ENCODE measurements around the gene RTN4R.
"Not testable (repeated sequence)": the region's sequence is repeated elsewhere in the genome, so short reads cannot be mapped to it uniquely, and the experiment has no call there.

Gene RTN4R

DNA sequence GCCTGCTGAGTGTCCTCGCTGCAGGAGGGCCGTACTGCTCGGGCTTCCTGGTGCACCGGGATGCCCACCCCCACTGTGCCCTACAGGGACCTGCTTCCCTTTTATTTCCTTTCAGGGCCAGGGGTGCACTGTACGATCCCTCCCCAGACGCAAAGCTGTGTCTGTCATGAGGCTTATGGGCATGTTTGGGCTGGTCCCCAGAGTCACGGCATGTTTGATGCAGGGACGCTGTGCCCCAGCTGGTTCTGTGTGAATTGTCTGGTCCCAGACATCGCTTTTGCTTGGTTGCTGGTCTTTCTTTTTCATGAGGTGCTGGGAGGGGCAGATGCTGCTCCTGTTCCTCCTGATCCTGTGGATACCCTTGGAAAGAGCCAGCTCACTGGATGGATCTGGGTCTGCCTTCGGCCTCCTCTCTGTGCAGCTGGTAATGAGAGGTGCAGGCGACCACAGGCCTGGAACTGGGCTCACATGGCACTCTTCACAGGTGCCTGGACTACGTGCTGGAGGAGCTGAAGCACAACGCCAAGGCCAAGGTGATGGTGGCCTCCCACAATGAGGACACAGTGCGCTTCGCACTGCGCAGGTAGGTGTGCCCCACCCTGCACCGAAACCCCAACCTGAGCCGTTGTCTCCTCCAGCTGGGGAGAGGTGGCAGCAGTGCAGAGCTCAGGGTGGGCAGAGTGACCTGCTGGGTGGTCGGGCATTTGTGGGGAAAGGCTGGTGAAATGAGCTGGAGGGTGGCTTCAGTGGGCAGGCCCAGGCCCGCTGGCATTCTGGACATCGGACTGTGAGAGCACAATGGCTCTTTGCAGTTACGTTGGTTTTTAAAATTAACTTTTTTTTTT is 40.9 kb upstream of the RTN4R start:
- H3K36me3 Mint-ChIP-seq (ENCODE audit: low read depth); H3K9me3 Mint-ChIP-seq; H3K4me3 Mint-ChIP-seq; H3K4me1 Mint-ChIP-seq (ENCODE audit: low read depth); H3K27me3 Mint-ChIP-seq (ENCODE audit: low read depth); H3K27ac Mint-ChIP-seq: not testable (repeated sequence)

DNA sequence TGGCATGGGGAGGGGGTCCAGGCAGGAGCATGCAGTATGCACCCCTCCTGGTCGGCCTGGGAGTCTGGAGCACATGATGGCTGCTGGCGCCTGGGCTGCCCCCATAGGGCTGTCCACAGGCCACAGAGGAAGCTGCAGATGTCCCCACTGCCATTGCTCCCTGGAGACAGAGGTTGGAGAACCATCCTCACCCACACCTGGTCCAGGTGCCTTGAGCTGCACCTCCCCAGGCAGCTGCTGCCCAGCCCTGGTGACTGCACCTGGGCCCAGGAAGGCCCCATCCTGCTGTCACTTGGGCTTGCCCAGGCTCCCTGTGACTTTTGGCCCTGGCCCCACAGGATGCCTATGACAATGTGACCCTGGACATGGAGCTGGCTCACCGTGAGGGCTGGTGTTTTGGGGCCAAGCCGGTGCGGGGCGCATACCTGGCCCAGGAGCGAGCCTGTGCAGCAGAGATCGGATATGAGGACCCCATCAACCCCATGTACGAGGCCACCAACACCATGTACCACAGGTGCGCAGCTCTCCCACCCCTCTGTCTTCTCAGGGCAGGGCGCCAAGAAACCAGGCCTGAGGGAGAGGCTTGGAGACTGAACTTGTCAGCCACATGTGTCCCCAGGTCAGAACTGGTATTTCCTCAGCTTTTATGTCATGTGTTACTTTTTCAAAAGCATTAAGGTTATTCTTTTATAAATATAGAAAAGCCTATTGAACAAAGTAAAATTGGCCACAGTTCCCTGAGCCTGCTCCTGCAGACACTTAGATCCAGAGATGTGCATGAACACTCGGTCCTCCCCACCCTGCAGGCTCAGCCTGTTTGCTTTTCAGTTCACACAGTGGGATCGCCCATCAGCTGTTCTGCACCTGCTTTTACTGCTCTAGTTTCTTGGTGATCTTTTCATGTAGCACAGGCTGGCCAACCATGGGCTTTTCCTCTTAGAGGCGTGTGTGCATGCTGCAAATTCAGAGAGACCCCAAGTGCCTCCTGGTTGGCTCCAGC is 39.6 kb upstream of the RTN4R start:
- H3K27me3 Mint-ChIP-seq (ENCODE audit: low read depth); H3K4me1 Mint-ChIP-seq (ENCODE audit: low read depth); H3K36me3 Mint-ChIP-seq (ENCODE audit: low read depth); H3K27ac Mint-ChIP-seq; H3K4me3 Mint-ChIP-seq; H3K9me3 Mint-ChIP-seq: not testable (repeated sequence)

DNA sequence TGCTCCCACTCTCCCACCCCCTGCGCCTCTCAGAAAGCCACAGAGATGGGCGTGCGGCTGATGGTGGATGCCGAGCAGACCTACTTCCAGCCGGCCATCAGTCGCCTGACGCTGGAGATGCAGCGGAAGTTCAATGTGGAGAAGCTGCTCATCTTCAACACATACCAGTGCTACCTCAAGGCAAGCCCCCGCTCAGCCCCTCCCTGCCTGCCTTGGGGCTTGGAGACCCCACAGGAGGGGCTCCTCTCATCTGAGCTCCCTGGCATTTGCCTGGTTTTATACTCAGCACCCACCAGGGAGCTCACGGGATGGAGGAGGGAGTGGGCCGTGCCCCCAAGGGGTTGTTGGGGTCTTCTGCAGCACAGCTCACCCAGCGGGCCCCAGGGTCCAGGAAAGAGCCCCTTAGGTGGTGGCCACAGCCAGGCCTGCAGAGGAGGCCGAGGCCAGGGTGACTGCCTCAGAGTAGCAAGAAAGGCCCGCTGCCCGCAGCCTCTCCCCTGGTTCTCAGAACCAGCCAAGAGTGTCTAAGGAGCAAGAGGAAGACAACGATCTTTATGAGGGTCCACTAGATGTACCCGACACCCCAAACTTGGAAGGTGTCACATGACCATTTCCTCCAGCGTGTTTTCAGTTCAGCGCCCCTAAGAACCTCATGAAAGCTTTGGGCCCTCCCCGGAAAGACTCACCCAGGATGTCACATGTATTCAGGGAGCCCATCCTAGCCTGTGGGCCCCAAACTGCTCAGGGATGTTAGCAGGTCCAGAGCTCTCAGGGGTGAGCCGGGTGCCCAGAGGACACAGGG is 38.7 kb upstream of the RTN4R start:
- H3K27me3 Mint-ChIP-seq (ENCODE audit: low read depth); H3K4me1 Mint-ChIP-seq (ENCODE audit: low read depth); H3K27ac Mint-ChIP-seq; H3K36me3 Mint-ChIP-seq (ENCODE audit: low read depth); H3K4me3 Mint-ChIP-seq; H3K9me3 Mint-ChIP-seq: not testable (repeated sequence)

DNA sequence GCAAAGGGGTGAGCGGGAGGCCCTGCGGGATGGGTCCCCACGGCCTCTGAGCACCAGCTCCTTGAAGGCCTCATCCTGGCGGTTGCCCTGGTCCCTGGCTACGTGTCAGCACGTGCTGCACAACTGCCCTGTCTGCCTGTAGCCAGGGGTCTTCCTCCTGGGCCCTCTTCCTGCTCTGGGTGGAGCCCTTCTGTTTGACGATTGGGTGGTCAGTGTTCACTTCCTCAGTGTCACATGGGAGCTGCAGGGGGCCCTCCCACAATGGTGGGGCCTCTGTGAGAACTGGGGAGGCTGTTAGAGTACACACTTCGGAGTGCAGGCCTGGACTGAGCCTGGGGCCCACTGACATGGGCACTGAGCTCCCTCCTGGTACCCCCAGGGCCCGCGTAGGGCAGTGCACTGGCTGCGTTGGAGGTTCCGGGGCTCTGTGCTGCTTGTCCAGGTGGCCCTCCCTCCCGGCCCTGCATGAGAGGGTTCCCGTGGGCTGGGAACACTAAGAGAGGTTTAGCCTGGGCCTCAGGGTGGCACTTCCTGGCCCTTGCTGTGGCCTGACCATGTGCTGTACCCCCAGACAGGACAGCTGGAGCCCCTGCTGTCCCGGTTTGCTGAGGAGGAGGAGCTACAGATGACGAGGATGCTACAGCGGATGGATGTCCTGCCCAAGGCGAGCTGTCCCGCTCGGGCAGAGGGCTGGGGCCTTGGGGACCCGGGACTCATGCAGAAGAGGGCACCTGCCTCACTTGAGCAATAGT is 38.0 kb upstream of the RTN4R start:
- peaks cover 12% of the 10 kb centered on the region for H3K27me3 Mint-ChIP-seq (ENCODE audit: low read depth)
- H3K36me3 Mint-ChIP-seq (ENCODE audit: low read depth): no peaks in the 10 kb centered on the region
- H3K27ac Mint-ChIP-seq: no peak overlapping the region
- no peak overlapping the region for H3K4me3 Mint-ChIP-seq
- no peaks in the 10 kb centered on the region for H3K4me1 Mint-ChIP-seq (ENCODE audit: low read depth)
- no peaks in the 10 kb centered on the region for H3K9me3 Mint-ChIP-seq

DNA sequence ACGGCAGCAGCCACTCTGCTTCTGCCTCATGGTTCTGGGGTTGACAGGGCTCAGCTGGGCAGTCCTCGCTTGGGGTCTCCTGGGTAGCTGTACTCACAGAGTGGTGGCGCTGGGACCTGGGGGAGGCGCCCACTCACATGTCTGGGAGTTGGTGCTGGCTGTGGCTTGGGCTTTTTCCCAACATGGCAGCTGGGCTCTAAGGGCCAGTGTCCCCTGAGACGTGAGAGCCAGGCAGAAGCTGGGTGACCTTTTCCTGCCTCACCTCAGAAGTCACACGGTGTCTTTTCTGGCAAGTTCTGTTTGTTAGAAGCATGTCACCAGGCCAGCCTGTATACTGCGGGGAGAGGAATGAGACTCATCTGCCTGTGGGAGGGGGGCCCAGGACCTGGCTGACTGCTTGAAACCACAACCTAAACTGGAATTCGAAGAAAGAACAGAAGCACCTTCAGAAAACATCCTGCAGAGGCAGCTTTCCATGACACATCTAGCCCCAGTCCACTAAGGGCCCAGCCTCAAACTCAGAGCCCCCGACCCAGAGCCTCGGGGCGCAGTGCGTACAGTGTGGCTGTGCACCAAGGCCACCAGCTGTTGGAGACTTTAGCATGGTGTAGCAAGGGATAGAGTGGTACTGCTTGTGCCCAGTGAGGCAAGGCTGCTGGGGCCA is 37.2 kb upstream of the RTN4R start:
- not testable (repeated sequence) for H3K4me1 Mint-ChIP-seq (ENCODE audit: low read depth); H3K36me3 Mint-ChIP-seq (ENCODE audit: low read depth); H3K27ac Mint-ChIP-seq; H3K9me3 Mint-ChIP-seq; H3K4me3 Mint-ChIP-seq
- H3K27me3 Mint-ChIP-seq (ENCODE audit: low read depth): peaks cover 18% of the 10 kb centered on the region

DNA sequence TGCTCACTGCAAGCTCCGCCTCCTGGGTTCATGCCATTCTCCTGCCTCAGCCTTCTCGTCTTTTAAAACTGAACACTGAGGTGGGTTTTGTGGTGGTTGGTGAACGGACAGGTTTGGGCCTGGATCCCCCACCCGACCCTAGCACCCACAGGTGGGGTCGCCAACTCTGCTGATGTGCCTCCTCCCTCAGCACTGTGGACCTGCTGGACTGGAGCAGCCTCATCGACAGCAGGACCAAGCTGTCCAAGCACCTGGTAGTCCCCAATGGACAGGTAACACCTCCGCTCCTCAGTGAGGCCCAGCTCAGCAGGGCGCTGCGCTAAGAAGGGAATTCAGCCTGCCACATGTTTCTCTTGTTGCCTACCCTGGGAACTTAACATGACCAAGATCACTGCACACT is 36.5 kb upstream of the RTN4R start:
- Mint-ChIP-seq H3K4me3 (no peak overlapping the region), H3K9me3 (no peaks in the 10 kb centered on the region), H3K27me3 (ENCODE audit: low read depth) (peaks cover 18% of the 10 kb centered on the region), H3K27ac (no peak overlapping the region), H3K36me3 (ENCODE audit: low read depth) (no peaks in the 10 kb centered on the region), H3K4me1 (ENCODE audit: low read depth) (no peaks in the 10 kb centered on the region)

DNA sequence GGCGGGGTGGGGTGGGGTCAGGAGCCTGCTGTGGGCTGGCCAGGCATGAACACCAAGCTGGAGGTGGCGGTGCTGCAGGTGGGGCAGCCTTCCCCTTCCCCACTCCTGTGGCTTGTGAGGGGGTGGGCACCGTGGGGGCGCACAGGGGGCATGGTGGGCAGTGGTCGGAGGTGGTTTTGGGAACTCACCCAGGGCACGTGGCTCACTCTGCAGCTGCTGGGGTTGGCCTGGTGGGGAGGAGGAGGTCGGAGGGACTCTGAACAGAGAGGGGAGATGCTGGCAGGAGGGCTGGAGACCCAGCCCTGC is 35.1 kb upstream of the RTN4R start:
- H3K9me3 Mint-ChIP-seq; H3K36me3 Mint-ChIP-seq (ENCODE audit: low read depth); H3K4me3 Mint-ChIP-seq; H3K4me1 Mint-ChIP-seq (ENCODE audit: low read depth); H3K27ac Mint-ChIP-seq: not testable (repeated sequence)
- peaks cover 18% of the 10 kb centered on the region for H3K27me3 Mint-ChIP-seq (ENCODE audit: low read depth)

DNA sequence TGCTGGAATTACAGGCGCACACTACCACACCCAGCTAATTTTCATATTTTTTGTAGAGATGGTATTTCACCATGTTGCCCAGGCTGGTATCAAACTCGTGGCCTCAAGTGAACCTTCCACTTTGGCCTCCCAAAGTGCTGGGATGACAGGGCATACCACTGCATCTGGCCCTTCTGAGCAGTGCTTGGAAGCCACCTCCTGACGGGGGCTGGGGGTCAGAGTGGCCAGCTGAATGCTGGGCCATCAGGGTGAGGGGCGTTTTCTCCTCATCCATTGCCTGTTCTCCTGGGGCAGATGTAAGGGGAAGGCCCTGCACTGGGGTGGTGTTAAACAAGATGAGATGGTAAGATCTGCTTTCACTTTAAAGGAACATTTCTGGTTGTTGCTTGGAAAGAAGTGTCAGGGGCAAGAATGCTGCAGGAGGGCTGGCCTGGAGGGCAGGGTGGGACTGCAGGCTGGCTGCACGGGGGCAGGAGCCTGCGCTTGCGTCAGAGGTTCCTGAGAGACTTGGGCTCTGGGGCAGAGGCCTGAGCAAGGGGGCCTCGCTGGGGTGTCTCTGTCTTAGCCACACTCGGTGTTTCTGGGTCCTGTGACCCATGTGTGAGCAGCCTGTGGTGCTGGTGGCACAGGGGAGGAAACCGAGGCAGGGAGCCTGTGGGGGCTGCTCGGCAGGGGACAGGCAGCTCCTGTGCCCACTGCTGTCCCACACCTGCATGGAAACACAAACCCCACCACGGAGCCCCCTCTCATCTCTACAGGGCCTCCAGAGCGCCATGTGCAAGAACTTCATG is 34.5 kb upstream of the RTN4R start:
- Mint-ChIP-seq H3K4me1 (ENCODE audit: low read depth) (peaks cover 3% of the 10 kb centered on the region), H3K27ac (no peak overlapping the region), H3K27me3 (ENCODE audit: low read depth) (peaks cover 22% of the 10 kb centered on the region), H3K4me3 (no peak overlapping the region), H3K36me3 (ENCODE audit: low read depth) (no peaks in the 10 kb centered on the region), H3K9me3 (no peaks in the 10 kb centered on the region)

DNA sequence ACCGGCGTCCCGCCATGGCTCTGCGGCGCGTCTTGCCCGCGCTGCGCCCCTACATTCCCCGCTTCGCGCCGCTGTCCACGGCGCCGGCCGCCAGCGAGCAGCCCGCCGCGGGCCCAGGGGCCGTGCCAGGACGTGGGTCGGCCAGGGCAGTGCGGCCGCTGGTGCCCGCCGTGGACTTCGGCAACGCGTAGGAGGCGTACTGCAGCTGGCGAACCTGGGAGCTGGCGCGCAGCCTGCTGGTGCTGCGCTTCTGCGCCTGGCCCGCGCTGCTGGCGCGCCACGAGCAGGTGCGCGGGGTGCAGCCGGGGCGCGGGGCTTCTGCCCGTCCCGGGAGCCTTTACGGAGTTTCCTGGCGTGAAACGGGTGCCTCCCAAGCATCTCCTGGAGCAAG is 31.6 kb upstream of the RTN4R start:
- Mint-ChIP-seq H3K9me3 (no peaks in the 10 kb centered on the region), H3K27ac (no peak overlapping the region), H3K27me3 (ENCODE audit: low read depth) (peaks cover 31% of the 10 kb centered on the region), H3K4me1 (ENCODE audit: low read depth) (peaks cover 3% of the 10 kb centered on the region), H3K36me3 (ENCODE audit: low read depth) (no peaks in the 10 kb centered on the region), H3K4me3 (peak overlapping the region; percentile 51)

DNA sequence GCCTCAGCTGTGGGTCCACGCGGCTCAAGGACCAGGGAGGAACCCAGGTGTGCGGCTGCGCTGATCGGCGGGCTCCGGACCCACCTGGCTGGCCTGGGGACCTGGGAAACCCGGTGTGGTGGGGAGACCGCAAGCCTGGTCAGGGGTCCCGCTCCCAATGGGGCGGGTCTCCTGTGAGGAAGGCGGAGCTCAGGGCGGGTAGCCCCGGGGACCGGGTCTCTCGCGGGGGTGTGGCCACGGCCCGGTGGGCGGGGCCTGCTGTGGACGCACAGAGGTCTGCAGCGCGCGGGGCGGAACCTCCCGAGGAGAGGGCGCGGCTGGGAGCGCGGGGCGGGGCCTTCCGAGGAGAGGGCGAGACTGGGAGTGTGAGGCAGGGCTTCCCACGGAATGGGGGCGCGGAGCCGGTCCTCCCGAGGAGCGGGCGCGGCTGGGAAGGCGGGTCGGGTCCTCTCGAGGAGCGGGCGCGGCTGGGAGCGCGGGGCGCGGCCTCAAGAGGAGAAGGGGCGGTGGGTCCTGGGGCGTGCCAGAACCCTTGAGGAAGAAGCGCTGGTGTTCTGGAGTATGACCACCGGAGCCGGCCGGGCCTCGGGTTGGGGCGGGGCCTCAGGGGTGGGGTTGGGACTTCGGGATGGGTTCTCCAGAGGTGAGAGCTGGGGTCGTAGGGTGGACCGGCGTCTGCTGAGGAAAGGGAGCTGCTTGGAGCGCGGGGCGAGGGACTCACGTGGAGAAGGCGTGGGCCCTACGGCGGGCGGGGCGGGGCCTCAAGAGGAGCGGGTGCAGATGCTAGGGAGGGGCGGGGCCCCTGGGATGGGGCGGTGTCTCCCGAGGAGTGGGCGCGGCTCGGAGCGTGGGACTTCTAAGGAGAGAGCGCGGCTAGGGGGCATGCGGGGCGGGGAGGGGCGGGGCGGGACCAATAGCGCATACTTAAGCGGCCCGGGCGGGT is 31.0 kb upstream of the RTN4R start:
- no peaks in the 10 kb centered on the region for H3K9me3 Mint-ChIP-seq
- peaks cover 3% of the 10 kb centered on the region for H3K4me1 Mint-ChIP-seq (ENCODE audit: low read depth)
- no peaks in the 10 kb centered on the region for H3K36me3 Mint-ChIP-seq (ENCODE audit: low read depth)
- peaks cover 31% of the 10 kb centered on the region for H3K27me3 Mint-ChIP-seq (ENCODE audit: low read depth)
- H3K4me3 Mint-ChIP-seq: peak overlapping the region; percentile 74
- peak overlapping the region; percentile 11 for H3K27ac Mint-ChIP-seq

DNA sequence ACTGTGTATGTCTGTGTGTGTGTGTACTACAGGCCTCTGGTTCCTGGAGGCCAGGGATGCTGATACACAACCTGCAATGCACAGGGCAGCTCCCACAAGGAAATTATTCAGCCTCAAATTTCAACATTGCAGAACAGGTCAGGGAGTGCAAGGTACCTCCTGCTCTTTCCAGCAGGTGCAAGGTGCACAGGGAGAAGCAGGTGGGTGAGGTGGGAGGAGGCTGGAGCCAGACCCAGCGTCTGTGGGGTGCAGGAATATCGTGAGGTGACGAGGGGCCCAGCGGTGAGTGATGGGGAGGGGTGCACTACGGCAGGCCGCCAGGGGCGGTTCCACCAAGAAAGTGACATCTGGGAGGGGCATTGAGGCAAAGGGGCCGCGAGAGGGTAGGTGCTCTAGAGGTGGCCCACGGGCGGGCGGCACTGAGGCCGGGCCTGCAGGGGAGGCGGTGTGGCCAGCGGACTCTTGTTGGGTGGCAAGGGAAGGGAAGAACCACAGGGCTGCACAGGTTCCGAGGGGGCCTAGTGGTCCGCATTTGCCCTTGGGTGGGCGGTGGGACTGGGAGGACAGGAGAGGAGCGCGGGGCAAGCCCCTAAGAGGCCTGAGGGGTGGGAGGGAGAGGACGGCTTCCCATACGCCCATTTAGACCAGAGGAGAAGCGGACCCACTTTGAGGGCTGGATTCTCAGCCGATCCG is 30.1 kb upstream of the RTN4R start:
- H3K27ac Mint-ChIP-seq: no peak overlapping the region
- H3K27me3 Mint-ChIP-seq (ENCODE audit: low read depth): peaks cover 31% of the 10 kb centered on the region
- H3K4me1 Mint-ChIP-seq (ENCODE audit: low read depth): peaks cover 3% of the 10 kb centered on the region
- H3K36me3 Mint-ChIP-seq (ENCODE audit: low read depth): no peaks in the 10 kb centered on the region
- H3K9me3 Mint-ChIP-seq: no peaks in the 10 kb centered on the region
- H3K4me3 Mint-ChIP-seq: peak overlapping the region; percentile 69

All from T-helper 1 cell treated with Interleukin-12 subunit alpha and Interleukin-12 subunit beta and Interleukin-4 antibody, amounts not matched to agents 30 μg/mL and 1 μg/mL, for 36 hours (primary cell).